HG02938 (cell line): ENCODE results near the gene GNPTAB.

Source experiments
- ATAC-seq: cut with Tn5 transposase; IDR thresholded peaks from one replicate; pipeline ENCODE4 v1.9.1; 2021; ENCODE audit warnings: mild to moderate bottlenecking, moderate library complexity; ENCODE audit not compliant: unreplicated experiment

Gene GNPTAB

DNA sequence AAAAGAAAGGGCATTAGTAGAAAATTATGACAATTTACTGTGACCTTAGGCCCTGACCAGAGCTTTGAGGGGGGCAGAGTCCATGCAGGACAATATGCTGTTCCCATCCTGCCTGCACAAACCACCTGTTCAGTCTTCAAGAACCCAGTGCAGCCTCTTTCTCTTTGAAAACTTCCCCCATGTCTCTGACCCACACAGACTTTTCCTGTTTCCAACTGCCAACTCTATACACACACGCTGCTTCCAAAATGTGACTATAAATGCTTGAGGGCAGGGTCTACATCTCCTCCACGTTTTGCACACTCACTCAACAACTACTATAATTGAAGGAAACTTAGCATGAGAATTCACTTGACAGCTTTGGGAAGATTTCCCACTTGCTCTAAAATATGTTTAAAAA, 54.9 kb downstream of the GNPTAB start:
- ATAC-seq = no peak

DNA sequence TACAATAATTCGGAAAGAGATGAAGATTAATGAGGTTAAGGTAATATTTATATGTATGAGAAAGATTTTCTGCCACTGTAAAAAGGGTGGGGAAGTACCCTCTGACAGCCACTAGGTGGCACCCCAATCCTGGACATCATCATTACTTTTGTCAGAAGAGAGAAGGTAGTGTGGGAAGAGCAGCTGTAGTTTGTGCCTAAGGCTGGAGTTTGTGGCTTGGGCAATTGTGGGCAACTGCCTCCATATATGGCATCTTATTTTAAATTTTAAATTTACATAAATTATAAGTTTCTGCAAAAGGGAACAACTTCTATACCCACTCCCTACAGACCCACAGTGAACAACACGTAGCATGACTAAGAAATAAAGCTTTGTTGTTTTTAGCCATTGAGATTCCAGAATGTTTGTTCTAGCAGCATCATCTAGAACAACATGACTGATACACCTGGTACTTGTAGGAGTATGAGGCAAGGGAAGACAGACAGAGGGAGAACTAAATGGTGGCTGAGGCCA, 57.1 kb downstream of the GNPTAB start:
- ATAC-seq = peak; percentile 85

DNA sequence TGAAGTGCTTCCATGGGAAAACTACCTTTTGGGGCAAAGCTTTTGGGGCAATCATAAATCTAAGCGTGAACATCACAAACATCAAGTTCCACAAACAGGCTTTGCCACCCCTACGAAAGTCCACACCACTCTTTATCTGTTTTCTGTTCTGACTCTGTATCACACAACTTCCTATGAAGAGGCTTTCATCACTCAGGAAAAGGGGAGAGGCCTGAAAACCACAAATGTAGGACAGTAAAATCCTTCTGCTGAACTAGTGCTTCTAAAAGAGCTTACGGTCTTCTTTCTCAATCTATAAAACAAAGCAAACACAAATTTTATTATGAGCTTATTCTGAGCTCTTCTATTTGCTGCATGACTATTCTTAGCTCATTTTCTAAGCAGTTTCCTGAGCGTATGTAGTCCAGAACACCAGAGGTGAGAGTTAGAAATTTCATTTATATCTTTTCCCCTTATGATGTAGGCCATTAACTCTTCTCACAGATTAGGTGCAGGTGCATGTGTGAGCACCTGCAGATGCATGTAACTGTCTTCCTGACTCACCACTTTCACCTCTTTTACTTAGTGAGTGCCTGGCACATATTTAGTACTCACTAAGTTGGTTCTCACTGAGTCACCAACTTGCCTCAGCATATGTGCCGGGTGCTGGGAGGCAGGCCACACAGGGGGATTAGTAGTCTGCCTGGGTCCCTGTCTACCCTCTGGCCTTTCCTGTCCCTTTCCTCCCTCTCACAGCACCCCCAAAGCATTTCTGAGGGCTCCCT, 58.6 kb downstream of the GNPTAB start:
- ATAC-seq = no peak

DNA sequence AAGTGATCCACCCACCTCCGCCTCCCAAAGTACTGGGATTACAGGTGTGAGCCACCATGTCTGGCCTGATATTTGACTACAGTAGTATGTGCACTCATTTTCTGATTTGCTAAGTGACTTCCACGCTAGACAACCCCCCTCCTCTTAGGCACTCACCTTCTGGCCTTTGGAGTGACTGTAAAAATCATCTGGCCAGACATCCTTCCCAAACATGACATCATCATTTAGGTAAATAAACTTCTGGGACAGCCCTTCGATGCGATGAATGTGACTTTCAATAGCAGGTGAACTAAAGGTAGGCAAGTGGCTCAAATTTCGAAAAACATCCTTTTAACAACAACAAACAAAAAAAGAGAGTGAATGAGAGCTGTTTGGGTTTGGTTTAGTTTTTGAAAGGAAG, 60.9 kb downstream of the GNPTAB start:
- no peak for ATAC-seq

DNA sequence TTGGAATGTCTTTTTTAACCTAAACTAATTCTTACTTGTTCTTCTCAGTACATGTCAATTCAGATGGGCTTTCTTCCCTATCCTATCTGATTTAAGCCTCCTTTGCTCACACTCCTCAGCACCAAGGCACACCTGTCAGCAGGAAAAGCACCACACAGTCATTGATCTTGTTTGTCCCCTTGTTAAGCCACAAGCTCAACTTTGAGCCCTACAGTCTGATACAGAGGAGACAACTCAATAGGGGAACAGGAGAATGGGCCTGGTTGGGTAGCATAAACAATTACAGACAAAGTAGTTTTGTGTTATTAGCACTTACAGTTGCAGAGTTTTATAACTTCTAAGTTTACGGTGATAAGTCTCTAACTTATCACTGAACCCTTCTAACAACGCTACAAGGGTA, 62.0 kb downstream of the GNPTAB start:
- ATAC-seq = no peak

DNA sequence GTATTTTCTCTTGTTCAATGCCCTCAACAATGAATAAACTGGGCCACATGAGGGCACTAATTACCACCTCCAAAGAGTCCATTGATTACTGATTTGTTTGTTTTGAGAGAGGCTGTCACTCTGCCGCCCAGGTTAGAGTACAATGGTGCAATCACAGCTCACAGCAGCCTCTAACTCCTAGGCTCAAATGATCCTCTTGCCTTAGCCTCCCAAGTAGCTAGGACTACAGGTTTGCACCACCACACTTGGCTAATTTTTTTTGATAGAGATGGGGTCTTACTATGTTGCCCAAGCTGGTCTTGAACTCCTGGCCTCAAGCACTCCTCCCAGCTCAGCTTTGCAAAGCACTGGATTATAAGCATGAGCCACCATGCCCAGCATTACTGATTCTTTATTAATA, 63.2 kb downstream of the GNPTAB start:
- no peak for ATAC-seq

DNA sequence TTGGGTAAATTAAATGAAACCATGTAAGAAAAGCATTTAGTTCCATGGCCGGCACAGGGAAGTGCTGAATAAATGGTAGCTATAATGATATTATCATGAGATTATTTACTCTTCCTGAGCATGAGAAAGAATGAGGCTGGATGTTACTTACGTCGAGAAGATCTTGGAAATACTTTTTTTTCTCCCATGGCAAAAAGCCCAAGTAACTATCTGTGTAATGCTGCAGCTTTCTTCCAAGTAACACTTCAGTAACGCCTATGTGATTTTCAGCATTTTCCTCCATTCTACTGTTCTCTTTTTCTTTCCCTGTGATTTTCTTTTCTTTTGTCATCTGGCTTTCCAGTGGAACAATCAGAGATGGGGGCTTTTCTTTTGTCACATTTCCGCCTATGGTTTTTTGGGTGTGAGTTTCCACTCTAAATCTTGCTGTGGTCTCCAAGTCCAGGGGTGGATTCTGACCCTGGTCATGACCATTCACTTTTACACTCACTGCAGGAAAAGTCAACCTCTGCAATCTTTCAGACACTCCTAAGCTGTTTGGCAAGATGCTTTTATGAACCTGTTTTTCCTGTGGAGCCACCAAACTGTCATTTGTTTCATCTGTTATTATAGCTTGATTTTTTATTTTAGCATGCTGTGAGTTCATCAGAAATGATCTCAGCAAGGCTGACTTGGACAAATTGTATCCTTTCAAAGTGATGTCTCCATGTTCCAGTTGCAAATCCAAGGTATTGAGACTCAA, 66.5 kb downstream of the GNPTAB start:
- no peak for ATAC-seq

DNA sequence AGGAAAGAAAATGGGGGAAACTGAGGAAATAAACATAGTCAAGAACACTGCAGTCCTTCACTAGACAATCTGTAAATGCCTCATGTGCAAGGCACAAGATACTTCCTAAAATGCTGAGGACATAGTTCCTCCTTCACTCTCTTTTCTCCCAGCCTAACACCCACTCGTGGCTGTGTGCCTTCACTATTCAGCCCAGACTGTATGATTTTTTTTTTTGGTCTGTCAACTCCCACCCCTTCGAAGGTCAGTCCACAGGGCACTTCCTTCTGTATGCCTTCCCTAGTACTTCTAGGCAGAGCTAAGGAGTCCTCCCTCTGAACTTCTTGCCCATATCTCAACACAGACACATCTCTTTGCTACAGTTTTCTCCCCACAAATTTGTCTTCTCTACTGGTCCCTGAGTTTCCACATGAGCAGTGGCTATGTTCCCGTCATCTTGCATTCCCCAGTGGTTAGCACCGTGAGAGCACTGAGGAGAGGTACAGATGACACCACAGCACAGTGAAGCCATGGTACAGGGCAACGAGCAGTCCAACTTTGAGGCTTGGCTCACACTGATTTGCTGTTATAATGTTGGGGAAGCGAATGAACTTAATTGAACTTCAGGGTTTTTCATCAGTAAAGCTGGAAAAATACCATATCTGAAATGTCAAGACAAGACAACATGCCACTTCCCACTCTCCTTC, 67.4 kb downstream of the GNPTAB start:
- ATAC-seq = no peak

DNA sequence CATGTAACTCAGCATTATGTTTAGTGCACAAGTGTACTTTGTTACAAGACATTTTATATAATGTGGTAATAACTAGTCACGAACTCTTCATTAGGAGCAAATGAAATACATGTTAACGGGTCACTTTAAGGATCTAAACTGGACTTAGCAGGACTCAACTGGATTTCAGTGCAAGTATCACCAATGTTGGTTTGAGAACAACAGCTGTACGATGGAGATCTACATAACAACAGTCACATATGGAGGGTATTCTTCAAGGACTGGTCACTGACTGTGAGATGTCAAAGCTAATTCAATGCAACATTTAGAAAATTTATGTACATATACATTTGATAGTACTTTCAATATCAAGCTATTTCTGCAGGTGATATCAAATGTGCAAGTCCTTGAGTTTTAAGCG, 69.0 kb downstream of the GNPTAB start:
- no peak for ATAC-seq

DNA sequence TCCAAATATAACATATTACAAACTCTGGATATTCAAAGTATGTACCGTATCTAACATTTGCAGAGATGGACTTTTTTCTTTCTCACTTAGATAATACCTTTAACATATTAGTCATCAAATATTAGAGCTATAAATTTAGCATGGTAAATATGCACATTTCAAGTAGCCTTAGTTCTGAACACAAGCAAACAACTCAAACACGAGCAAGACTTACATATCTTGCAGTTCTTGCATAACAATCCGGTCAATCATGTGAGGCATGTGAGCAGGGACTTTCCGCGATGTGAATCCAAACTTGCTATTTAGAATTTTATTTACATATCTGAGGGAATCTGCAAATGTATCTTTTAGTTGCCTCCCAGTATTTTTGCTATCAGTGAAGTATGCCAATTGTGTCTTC, 69.4 kb downstream of the GNPTAB start:
- no peak for ATAC-seq

DNA sequence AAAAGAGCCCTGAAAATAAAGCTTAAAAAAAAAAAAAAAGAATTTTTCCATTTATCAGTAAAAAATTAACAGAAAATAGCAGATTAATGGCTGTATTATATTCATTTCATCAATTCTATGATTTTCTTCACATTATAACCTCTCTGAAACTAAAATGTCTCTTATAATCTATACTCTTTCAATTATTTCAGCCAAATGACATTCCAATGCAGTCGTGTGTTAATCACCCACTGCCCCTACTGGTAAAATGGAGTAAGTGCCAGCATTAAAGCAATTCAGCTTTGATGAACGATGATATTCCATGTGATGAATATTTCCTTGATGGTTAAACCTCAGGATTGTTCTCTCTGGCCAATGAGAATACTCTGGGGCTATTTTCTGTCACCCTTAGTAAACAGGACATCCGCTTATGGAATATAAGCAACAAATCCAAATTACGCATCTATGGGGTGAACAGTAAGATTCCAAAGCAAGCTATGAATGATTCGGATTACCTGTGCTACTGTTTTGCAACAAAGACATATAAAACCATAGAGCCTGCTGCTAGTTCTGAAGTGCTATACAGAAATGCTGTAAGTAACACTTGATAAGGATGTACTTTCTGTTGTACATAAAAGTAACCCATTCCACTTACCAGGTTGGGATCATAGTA, 71.2 kb downstream of the GNPTAB start:
- no peak for ATAC-seq

DNA sequence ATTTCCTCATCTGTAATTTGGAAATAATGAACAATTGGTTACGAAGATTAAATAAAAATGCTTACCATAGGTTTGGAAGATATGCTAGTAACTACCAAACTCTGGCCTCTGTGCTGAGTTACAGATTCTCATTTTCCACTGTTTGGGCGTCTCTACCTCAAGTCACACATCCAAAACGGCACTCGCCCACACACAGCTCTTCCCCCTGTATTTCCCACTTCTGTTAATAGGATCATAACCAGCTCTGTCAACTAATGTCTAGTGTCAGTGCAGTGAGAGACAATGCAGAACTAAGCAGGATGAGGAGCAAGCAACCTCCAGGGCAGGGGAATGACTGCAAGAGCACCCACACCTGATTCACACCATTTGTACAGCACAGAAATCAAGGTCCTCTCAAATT, 80.6 kb downstream of the GNPTAB start:
- ATAC-seq = no peak

DNA sequence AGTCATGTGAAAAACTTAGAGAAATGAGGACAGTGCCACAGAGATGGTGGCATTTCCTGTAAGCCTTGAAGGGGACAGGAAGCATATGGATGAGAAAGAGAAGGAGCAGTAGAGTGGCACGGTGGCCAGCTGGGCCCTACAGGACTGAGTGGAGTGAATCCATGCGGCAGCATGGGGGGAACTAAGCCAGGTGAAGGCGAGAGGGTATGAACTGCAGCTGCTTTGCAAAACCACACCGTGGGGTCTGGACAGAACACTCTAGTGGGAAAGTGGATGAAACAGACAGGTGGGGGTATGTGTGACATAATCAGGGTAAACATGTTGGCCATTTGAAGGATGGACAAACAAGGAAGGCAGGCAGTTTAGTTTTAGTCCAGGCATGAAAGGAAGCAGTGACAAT, 81.1 kb downstream of the GNPTAB start:
- ATAC-seq = no peak

DNA sequence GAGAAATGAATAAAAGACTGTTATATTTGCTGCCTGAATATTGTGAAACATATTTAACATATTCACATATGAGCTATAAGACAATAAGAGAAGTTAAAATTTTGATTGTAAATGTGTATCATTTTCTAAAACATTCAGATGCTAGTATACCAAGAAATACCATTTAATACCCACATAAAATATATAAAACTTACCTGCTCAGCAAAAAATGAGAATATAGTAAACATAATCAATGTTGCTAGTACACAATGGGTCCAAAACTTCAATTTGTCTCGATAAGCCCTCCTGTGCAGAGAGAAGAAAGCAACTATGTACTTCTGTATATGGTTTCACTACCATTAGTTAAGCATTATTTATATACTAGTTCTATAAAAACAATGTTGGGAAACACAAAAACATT, 81.9 kb downstream of the GNPTAB start:
- ATAC-seq = no peak

DNA sequence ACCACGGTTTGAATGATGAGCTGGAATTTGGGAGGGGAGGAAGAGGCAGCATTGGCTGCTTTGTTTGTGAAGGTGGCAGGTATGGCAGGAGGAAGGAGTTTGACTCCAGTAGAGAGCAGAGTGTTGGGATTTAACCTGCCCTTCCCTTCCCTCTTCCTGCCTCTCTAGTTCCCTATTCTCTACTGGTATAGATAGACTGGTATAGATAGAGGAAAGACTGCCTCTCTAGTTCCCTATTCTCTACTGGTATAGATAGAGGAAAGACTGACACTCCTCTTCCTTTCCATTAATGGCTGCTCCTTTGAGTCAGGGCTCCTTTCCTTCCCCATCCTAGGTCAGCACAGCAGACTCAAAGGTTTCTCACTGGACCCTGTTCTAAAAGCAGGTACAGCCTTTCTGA, 83.1 kb downstream of the GNPTAB start:
- no peak for ATAC-seq

DNA sequence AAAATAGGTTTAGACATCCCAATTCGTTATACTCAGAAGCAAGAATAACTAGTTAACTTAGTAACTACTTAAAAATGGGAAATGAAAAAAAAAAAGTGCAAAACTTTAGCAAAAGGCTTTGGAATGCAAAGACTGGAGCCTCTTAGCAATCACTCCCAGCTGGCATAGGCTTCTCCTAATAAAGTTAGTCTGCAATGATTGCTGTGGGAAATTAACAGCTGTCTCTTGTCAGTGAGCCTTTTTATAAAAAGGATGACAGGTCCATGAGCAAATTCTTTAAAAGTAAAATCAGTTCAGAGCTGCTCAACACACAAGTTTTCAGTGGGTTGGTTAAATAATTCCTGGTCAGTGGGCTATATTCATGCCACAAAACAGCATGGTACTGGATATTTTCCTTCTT, 84.1 kb downstream of the GNPTAB start:
- no peak for ATAC-seq

DNA sequence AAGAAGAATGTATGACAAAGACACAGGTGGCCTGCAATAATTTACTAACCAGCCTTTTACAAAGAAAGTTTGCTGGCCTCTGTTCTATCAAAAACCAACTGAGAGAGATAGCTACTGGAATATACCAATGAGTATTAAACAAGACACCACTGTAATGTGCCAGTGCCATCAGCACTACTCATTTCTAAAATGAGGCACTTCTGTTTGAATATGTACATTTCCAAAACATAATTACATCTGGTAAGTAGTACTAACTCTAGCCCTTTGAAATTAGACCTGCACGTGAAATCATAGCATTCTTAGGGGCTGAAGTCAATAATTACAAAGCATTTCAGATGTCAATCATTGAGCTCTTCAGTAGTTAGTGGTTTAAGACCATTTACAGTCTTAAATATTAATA, 84.6 kb downstream of the GNPTAB start:
- ATAC-seq = no peak

DNA sequence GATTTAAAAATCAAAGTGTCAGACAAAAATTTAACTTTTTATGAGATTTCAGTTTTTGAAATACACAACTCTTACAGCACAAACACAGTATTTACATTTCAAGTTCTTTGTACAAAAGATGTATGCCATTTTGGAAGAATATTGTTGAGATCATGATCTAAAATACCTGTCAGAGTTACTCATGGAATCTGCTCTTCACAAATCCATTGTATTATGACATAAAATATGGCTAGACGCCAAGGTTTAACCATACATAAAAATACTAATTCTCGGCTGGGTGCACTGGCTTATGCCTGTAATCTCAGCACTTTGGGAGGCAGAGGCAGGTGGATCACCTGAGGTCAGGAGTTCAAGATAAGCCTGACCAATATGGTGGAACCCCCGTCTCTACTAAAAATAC, 85.3 kb downstream of the GNPTAB start:
- no peak for ATAC-seq

DNA sequence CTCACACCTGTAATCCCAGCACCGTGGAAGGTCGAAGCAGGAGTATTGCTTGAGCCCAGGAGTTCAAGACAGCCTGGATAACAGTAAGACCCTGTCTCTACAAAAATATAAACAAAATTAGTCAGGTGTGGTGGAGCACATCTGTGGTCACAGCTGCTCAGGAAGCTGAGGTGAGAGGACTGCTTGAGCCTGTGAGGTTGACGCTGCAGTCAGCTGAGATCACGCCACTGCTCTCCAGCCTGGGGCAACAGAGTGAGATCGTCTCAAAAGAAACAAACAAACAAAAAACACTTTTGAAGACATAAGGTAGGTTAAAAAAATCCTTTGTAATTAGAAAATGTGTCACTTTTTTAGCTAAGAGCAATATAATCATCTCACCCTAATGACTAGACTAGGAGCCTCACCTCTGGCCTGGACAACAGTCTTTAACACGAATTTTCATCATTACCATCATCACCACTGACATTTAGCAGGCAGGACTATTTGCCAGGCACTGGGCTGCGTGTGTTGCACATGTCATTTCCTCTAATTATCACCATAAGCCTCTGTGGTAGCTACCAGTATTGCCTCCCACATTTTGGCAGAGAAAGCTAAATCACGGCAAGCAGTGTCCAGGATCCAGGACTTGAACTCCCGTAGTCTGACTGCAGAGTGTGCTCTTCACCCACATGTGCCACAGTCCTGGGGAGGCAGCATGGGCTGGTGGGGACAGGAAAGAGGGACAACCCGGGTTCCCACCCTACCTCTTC, 86.9 kb downstream of the GNPTAB start:
- peak; percentile 98 for ATAC-seq

DNA sequence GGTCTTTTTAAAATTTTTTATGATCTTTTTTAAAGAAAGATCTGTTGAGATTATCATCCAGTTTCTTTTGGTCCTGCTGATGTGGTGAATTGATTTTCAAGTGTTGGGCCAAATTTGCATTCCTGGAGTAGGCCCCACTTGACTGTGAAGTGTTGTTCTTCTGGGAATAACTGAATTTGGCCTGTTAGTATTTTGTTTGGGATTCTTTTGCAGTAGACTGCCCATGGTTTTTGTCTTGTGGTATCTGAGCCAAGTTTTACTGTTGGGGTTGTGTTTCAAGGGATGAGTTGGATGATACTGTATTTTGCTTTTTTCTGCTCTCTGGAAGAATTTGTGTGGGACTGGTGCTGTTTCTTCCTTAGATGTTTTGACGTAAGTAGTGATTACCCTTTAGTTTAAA, 87.5 kb downstream of the GNPTAB start:
- ATAC-seq = no peak

DNA sequence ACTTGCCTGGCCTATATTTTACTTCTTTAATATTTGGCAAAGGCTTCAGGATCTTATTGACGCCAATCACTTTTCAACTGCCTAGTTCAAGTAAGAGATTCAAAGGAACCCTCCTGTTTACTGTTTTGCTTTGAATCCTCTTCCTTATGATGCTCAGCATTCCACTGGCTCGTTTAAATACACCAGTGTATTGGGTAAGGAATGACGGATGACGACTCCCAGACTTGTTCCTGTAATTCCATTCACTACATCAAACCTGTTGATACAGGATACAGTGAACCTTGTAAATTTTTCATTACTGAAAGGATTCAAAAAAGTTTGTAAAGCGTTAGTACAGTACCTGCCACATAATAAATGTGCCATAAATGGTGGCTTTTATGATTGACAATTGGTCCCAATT, 89.8 kb downstream of the GNPTAB start:
- ATAC-seq = no peak
